IMR-90 (cell line): ENCODE measurements around the gene PIAS1. TPM values are rescaled to one million over a fixed set of nuclear protein-coding genes. Genes with fewer than 3 reads are reported as not detected.

Experiments used
- ATAC-seq: fragments of 200-7000 bp; cut with Tn5 transposase; 2 replicates; pipeline ENCODE4 v1.9.1; 2020; ENCODE audit warnings: low read depth, mild to moderate bottlenecking, moderate library complexity
- BruUV-seq: library from RNA; stranded (reverse); fragments of 400-500 nt; replicated peaks from 2 replicates; lab custom pipeline; 2021; lab: Mats Ljungman, UMichigan
- CTCF ChIA-PET: fragments of 300-600 bp; formaldehyde crosslinking; extraction: SDS; loops from one replicate; lab custom pipeline; 2021; ENCODE audit warnings: antibody characterized with exemption; lab: Yijun Ruan, JAX
- POLR2A ChIA-PET: fragments of 300-600 bp; sonication (Branson Sonifier 250); formaldehyde crosslinking; loops from one replicate; lab custom pipeline; 2022; ENCODE audit warnings: antibody characterized with exemption; ENCODE audit not compliant: unreplicated experiment; lab: Charles Lee
- DNase-seq: peaks from one replicate; pipeline ENCODE4 v3.0.0; 2013
- H2AFZ ChIP-seq: replicated peaks from 2 replicates; pipeline ENCODE3; 2013; ENCODE audit warnings: low read length, mild to moderate bottlenecking; ENCODE audit not compliant: poor library complexity
- H2AK5ac ChIP-seq: 2 replicates; pipeline ENCODE4 v1.6.1; 2013; ENCODE audit warnings: low read depth, low read length, inconsistent platforms
- H2AK9ac ChIP-seq: replicated peaks from 2 replicates; pipeline ENCODE3; 2013; ENCODE audit warnings: mild to moderate bottlenecking, low read depth, low read length, moderate library complexity; ENCODE audit not compliant: poor library complexity
- H2BK120ac ChIP-seq: 2 replicates; pipeline ENCODE4 v1.6.1; 2013; ENCODE audit warnings: low read depth, low read length, inconsistent platforms
- H2BK15ac ChIP-seq: 3 replicates; pipeline ENCODE4 v1.6.1; 2013; ENCODE audit warnings: low read depth, low read length, inconsistent platforms
- H2BK20ac ChIP-seq: 2 replicates; pipeline ENCODE4 v1.6.1; 2013; ENCODE audit warnings: low read depth, mild to moderate bottlenecking, inconsistent platforms, low read length, moderate library complexity
- H2BK5ac ChIP-seq: 2 replicates; pipeline ENCODE4 v1.6.1; 2013; ENCODE audit warnings: mild to moderate bottlenecking, low read depth, low read length, inconsistent platforms; ENCODE audit not compliant: poor library complexity, severe bottlenecking
- H3K14ac ChIP-seq: replicated peaks from 2 replicates; pipeline ENCODE4 v1.6.1; 2013; ENCODE audit warnings: low read depth, low read length, inconsistent platforms
- H3K18ac ChIP-seq: 2 replicates; pipeline ENCODE4 v1.6.1; 2013; ENCODE audit warnings: low read depth, low read length, control low read depth
- H3K23ac ChIP-seq: 2 replicates; pipeline ENCODE4 v1.6.1; 2013; ENCODE audit warnings: low read depth, low read length, inconsistent platforms
- H3K27ac ChIP-seq: 2 replicates; pipeline ENCODE4 v1.5.1; 2013; ENCODE audit warnings: mild to moderate bottlenecking, control low read depth, low read length; ENCODE audit not compliant: insufficient read depth
- H3K27me3 ChIP-seq: 2 replicates; pipeline ENCODE4 v1.6.1; 2013; ENCODE audit warnings: low read length; ENCODE audit not compliant: control insufficient read depth, insufficient read depth
- H3K36me3 ChIP-seq: 2 replicates; pipeline ENCODE4 v1.6.1; 2013; ENCODE audit warnings: low read length, mixed read lengths; ENCODE audit not compliant: control insufficient read depth, insufficient read depth
- H3K4ac ChIP-seq: 2 replicates; pipeline ENCODE4 v1.6.1; 2013; ENCODE audit warnings: low read depth, low read length, inconsistent platforms
- H3K4me1 ChIP-seq: 2 replicates; pipeline ENCODE4 v1.6.1; 2013; ENCODE audit warnings: low read length, mixed read lengths; ENCODE audit not compliant: control insufficient read depth, insufficient read depth
- H3K4me2 ChIP-seq: 2 replicates; pipeline ENCODE4 v1.6.1; 2013; ENCODE audit warnings: low read depth, mild to moderate bottlenecking, control low read depth, low read length, moderate library complexity
- H3K4me3 ChIP-seq: 2 replicates; pipeline ENCODE4 v1.5.1; 2013; ENCODE audit warnings: low read depth, mild to moderate bottlenecking, control low read depth, low read length, moderate library complexity; ENCODE audit not compliant: insufficient read depth
- H3K56ac ChIP-seq: 2 replicates; pipeline ENCODE4 v1.6.1; 2013; ENCODE audit warnings: low read length, inconsistent platforms; ENCODE audit not compliant: insufficient read depth; ENCODE audit errors: extremely low read depth
- H3K79me1 ChIP-seq, 2 experiments: 2 replicates each; pipeline ENCODE4 v1.6.1; 2013; ENCODE audit warnings: low read length in 2 of 2, inconsistent platforms in 1 of 2, low read depth in 1 of 2
- H3K9ac ChIP-seq: 2 replicates; pipeline ENCODE4 v1.6.1; 2013; ENCODE audit warnings: low read depth, low read length, control low read depth
- H3K9me1 ChIP-seq: 2 replicates; pipeline ENCODE4 v1.6.1; 2013; ENCODE audit warnings: low read length, inconsistent platforms; ENCODE audit not compliant: insufficient read depth
- H3K9me3 ChIP-seq: 2 replicates; pipeline ENCODE4 v1.6.1; 2013; ENCODE audit warnings: low read length; ENCODE audit not compliant: control insufficient read depth, insufficient read depth
- H4K20me1 ChIP-seq: 2 replicates; pipeline ENCODE4 v1.6.1; 2013; ENCODE audit warnings: low read length, inconsistent platforms; ENCODE audit not compliant: insufficient read depth
- H4K5ac ChIP-seq: 2 replicates; pipeline ENCODE4 v1.6.1; 2013; ENCODE audit warnings: mild to moderate bottlenecking, low read depth, low read length, control low read depth
- H4K8ac ChIP-seq, 2 experiments: 2 replicates each; pipeline ENCODE4 v1.6.1; 2013; ENCODE audit warnings: low read depth in 2 of 2, low read length in 2 of 2, control low read depth in 1 of 2, inconsistent platforms in 1 of 2
- H4K91ac ChIP-seq: 2 replicates; pipeline ENCODE4 v1.6.1; 2013; ENCODE audit warnings: low read depth, low read length, inconsistent platforms; ENCODE audit not compliant: insufficient read depth
- BHLHE40 ChIP-seq: fragments of 150-350 bp; IDR thresholded peaks from 2 replicates; pipeline ENCODE4 v1.6.1; 2016; ENCODE audit warnings: mild to moderate bottlenecking, low read depth, low read length
- CEBPB ChIP-seq: IDR thresholded peaks from 2 replicates; pipeline ENCODE4 v1.6.1; 2012; ENCODE audit warnings: low read depth, low read length, improper control_type of control experiment
- CHD1 ChIP-seq: IDR thresholded peaks from 2 replicates; pipeline ENCODE4 v1.6.1; 2012; ENCODE audit warnings: low read depth, low read length, improper control_type of control experiment
- FOS ChIP-seq: fragments of 150-350 bp; IDR thresholded peaks from 2 replicates; pipeline ENCODE4 v1.6.1; 2016; ENCODE audit warnings: low read depth, low read length
- MAFK ChIP-seq: IDR thresholded peaks from 2 replicates; pipeline ENCODE4 v1.6.1; 2012; ENCODE audit warnings: low read depth, low read length, improper control_type of control experiment
- MAZ ChIP-seq: IDR thresholded peaks from 2 replicates; pipeline ENCODE4 v1.6.1; 2012; ENCODE audit warnings: low read depth, mild to moderate bottlenecking, low read length, improper control_type of control experiment, moderate library complexity, borderline replicate concordance
- MXI1 ChIP-seq: IDR thresholded peaks from 2 replicates; pipeline ENCODE4 v1.6.1; 2012; ENCODE audit warnings: low read depth, mild to moderate bottlenecking, low read length, moderate library complexity, borderline replicate concordance
- POLR2A ChIP-seq: IDR thresholded peaks from 2 replicates; pipeline ENCODE4 v1.6.1; 2012; ENCODE audit warnings: mild to moderate bottlenecking, low read depth, low read length
- RCOR1 ChIP-seq: IDR thresholded peaks from 2 replicates; pipeline ENCODE4 v1.6.1; 2012; ENCODE audit warnings: mild to moderate bottlenecking, low read length, improper control_type of control experiment; ENCODE audit not compliant: insufficient replicate concordance
- RFX5 ChIP-seq: IDR thresholded peaks from 2 replicates; pipeline ENCODE4 v1.8.0; 2012; ENCODE audit warnings: low read depth, mild to moderate bottlenecking, low read length, moderate library complexity
- SMC3 ChIP-seq: fragments of 150-350 bp; IDR thresholded peaks from 2 replicates; pipeline ENCODE4 v1.6.1; 2016; ENCODE audit warnings: low read depth, mild to moderate bottlenecking, antibody characterized with exemption, low read length, moderate library complexity
- WGBS, 2 experiments: methylation state at CpG; one replicate each; pipeline versions ENCODE4 v1.1.5 to v1.1.7; 2013; ENCODE audit warnings: missing lambda C conversion rate in 2 of 2; ENCODE audit not compliant: insufficient read length in 1 of 2; ENCODE audit errors: extremely low coverage in 2 of 2; 5-methylcytosine and 5-hydroxymethylcytosine counted together
- dilution Hi-C: fragments of 300-500 bp; cut with HindIII; formaldehyde crosslinking; loops from one replicate; pipeline ENCODE4 v1.14.3; 2018; ENCODE audit warnings: low sequenced_read_pairs; ENCODE audit not compliant: unreplicated experiment
- in situ Hi-C: fragments of 300-500 bp; cut with MboI; formaldehyde crosslinking; loops from 3 replicates; pipeline ENCODE4 v1.14.3; 2019; ENCODE audit warnings: low sequenced_read_pairs, inconsistent platforms, mixed read lengths
- intact Hi-C: fragments of 100-400 bp; cut with micrococcal nuclease; formaldehyde crosslinking; loops from 2 replicates; pipeline ENCODE4 v1.10.0; 2022
- polyA plus RNA-seq, 3 experiments: library from polyadenylated mRNA; depleted of rRNA; stranded (reverse); fragments of >200 nt; gene quantifications; 2 replicates each; pipeline ENCODE4 v1.2.3, GENCODE V29; 2012; ENCODE audit warnings: low replicate concordance in 1 of 3
- total RNA-seq: library from RNA; depleted of rRNA; stranded (reverse); fragments of >200 nt; gene quantifications from 2 replicates; pipeline ENCODE4 v1.2.3, GENCODE V29; 2012
- TF ChIP-seq, protein P1 (sequence below): conservative IDR thresholded peaks from 2 replicates; pipeline ENCODE4 v1.5.1; 2012; ENCODE audit warnings: mild to moderate bottlenecking, low read depth, low read length, improper control_type of control experiment

The PIAS1 gene
- total and polyA plus RNA-seq, 2 of the 4 experiments (the other 2 are of a cell fraction): 20.0 to 63.6 TPM

DNA sequence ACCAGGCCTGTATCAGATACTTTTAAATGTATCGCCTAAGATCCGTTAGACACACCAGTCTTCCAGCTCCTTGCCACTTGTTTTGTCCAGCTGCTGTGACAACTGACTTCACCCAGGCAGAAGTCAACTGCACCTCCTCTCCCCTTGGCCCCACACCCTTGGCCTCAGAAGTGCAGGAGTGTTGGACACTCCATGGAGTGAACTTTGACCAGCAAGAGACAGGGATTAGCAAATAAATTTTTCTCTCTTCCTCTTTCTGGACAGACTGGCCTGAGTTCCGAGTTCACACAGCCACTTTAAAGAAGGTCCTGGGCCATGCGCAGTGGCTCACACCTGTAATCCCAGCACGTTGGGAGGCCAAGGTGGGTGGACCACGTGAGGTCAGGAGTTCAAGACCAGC is 178.3 kb downstream of the PIAS1 start:
- TF ChIP-seq MAFK: no peak
- no peak for TF ChIP-seq RFX5
- no peak for TF ChIP-seq POLR2A
- TF ChIP-seq MXI1: no peak
- no peak for TF ChIP-seq CEBPB
- no peak for TF ChIP-seq BHLHE40
- no peak for TF ChIP-seq FOS
- no peak for TF ChIP-seq MAZ
- no peak for TF ChIP-seq SMC3
- TF ChIP-seq CHD1: no peak
- TF ChIP-seq, protein P1, sequence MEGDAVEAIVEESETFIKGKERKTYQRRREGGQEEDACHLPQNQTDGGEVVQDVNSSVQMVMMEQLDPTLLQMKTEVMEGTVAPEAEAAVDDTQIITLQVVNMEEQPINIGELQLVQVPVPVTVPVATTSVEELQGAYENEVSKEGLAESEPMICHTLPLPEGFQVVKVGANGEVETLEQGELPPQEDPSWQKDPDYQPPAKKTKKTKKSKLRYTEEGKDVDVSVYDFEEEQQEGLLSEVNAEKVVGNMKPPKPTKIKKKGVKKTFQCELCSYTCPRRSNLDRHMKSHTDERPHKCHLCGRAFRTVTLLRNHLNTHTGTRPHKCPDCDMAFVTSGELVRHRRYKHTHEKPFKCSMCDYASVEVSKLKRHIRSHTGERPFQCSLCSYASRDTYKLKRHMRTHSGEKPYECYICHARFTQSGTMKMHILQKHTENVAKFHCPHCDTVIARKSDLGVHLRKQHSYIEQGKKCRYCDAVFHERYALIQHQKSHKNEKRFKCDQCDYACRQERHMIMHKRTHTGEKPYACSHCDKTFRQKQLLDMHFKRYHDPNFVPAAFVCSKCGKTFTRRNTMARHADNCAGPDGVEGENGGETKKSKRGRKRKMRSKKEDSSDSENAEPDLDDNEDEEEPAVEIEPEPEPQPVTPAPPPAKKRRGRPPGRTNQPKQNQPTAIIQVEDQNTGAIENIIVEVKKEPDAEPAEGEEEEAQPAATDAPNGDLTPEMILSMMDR: no peak
- TF ChIP-seq RCOR1: no peak
- H3K4me1 ChIP-seq: peaks cover 8% of the 10 kb centered on the region

More for the DNA sequence above, 178.3 kb downstream of the PIAS1 start:
- no peak overlapping the region for H3K14ac ChIP-seq
- in situ Hi-C loops: no loop called here
- H2BK20ac ChIP-seq: no peak overlapping the region
- no peak overlapping the region for H2BK15ac ChIP-seq
- no peak overlapping the region for H3K18ac ChIP-seq
- ChIA-PET POLR2A (no interaction called here), CTCF (no interaction called here)
- BruUV-seq: no TSS peak
- H3K9ac ChIP-seq: no peak overlapping the region
- H3K27me3 ChIP-seq: no peaks in the 10 kb centered on the region
- peaks cover 7% of the 10 kb centered on the region; the same call in 1 of the 2 replicates for H4K20me1 ChIP-seq
- intact Hi-C loops: no loop called here
- no peak overlapping the region for H2BK5ac ChIP-seq
- no peak overlapping the region for H4K91ac ChIP-seq
- no peak overlapping the region for H2BK120ac ChIP-seq
- H2AFZ ChIP-seq: no peak overlapping the region
- no peak overlapping the region for H3K4me3 ChIP-seq
- H3K9me3 ChIP-seq: no peaks in the 10 kb centered on the region
- H3K9me1 ChIP-seq: peaks cover 17% of the 10 kb centered on the region
- no peak overlapping the region for H2AK9ac ChIP-seq
- H3K36me3 ChIP-seq: no peaks in the 10 kb centered on the region
- H3K4me2 ChIP-seq: no peak overlapping the region
- WGBS, 2 experiments: 62% methylated on average over 3 of the region's 6 CpGs; no CpG with 5 or more reads in 1 of the 2 experiments
- no peak for ATAC-seq
- no peak overlapping the region for H2AK5ac ChIP-seq
- no peak overlapping the region for H4K5ac ChIP-seq
- H3K23ac ChIP-seq: no peak overlapping the region
- no peak overlapping the region for H3K56ac ChIP-seq
- dilution Hi-C loops: no loop called here
- peaks cover 11 to 17% of the 10 kb centered on the region in 2 experiments for H3K79me1 ChIP-seq
- no peak overlapping the region for H3K4ac ChIP-seq
- no peak overlapping the region for H4K8ac ChIP-seq
- H3K27ac ChIP-seq: no peak overlapping the region
- no peak for DNase-seq
